Measurements from ENCODE around the gene MSANTD2.

- TF ChIP-seq PRMT5 (CRISPR knock-in tag; IDR thresholded peaks at IDR 0.05) (no peak), BRCA1 (IDR thresholded peaks at IDR 0.05) (no peak), BRCA1 (CRISPR knock-in tag; IDR thresholded peaks at IDR 0.05) (no peak), HDAC2 (IDR thresholded peaks at IDR 0.05) (no peak), BMI1 (IDR thresholded peaks at IDR 0.05; ENCODE audit: low read length) (no peak), POU5F1 (IDR thresholded peaks at IDR 0.05; ENCODE audit: borderline replicate concordance, low read depth, low read length, partially characterized antibody) (no peak), ZEB2 (IDR thresholded peaks at IDR 0.05) (no peak), POLR2A (conservative IDR thresholded peaks at IDR 0.05) (no peak), ZNF766 (CRISPR knock-in tag; conservative IDR thresholded peaks at IDR 0.05) (no peak), EP300 (IDR thresholded peaks at IDR 0.05; ENCODE audit: low read length) (no peak), ZNF239 (CRISPR knock-in tag; IDR thresholded peaks at IDR 0.05) (no peak), ZBTB26 (CRISPR knock-in tag; IDR thresholded peaks at IDR 0.05) (no peak)
- TF ChIP-seq, protein P1, sequence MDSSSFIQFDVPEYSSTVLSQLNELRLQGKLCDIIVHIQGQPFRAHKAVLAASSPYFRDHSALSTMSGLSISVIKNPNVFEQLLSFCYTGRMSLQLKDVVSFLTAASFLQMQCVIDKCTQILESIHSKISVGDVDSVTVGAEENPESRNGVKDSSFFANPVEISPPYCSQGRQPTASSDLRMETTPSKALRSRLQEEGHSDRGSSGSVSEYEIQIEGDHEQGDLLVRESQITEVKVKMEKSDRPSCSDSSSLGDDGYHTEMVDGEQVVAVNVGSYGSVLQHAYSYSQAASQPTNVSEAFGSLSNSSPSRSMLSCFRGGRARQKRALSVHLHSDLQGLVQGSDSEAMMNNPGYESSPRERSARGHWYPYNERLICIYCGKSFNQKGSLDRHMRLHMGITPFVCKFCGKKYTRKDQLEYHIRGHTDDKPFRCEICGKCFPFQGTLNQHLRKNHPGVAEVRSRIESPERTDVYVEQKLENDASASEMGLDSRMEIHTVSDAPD (CRISPR knock-in tag; IDR thresholded peaks at IDR 0.05) = no peak
- TF ChIP-seq, protein P2, sequence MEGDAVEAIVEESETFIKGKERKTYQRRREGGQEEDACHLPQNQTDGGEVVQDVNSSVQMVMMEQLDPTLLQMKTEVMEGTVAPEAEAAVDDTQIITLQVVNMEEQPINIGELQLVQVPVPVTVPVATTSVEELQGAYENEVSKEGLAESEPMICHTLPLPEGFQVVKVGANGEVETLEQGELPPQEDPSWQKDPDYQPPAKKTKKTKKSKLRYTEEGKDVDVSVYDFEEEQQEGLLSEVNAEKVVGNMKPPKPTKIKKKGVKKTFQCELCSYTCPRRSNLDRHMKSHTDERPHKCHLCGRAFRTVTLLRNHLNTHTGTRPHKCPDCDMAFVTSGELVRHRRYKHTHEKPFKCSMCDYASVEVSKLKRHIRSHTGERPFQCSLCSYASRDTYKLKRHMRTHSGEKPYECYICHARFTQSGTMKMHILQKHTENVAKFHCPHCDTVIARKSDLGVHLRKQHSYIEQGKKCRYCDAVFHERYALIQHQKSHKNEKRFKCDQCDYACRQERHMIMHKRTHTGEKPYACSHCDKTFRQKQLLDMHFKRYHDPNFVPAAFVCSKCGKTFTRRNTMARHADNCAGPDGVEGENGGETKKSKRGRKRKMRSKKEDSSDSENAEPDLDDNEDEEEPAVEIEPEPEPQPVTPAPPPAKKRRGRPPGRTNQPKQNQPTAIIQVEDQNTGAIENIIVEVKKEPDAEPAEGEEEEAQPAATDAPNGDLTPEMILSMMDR (IDR thresholded peaks at IDR 0.05 in 2 of 3, conservative IDR thresholded peaks at IDR 0.05 in 1 of 3; ENCODE audit: insufficient read depth in 2 of 3, low read depth in 1 of 3, low read length in 3 of 3) = no peak
These were observed 83.6 kb downstream of the MSANTD2 start for GRCh38 chr11:124716591-124716990.
